Measurements from ENCODE around the gene BCAP31. TPM values are rescaled to one million over a fixed set of nuclear protein-coding genes. Genes with fewer than 3 reads are reported as not detected.
A peak's percentile ranks its signal among the peaks of the same experiment; 100 is the strongest.

BCAP31 gene
- polyA plus RNA-seq (2013): 153 TPM

DNA sequence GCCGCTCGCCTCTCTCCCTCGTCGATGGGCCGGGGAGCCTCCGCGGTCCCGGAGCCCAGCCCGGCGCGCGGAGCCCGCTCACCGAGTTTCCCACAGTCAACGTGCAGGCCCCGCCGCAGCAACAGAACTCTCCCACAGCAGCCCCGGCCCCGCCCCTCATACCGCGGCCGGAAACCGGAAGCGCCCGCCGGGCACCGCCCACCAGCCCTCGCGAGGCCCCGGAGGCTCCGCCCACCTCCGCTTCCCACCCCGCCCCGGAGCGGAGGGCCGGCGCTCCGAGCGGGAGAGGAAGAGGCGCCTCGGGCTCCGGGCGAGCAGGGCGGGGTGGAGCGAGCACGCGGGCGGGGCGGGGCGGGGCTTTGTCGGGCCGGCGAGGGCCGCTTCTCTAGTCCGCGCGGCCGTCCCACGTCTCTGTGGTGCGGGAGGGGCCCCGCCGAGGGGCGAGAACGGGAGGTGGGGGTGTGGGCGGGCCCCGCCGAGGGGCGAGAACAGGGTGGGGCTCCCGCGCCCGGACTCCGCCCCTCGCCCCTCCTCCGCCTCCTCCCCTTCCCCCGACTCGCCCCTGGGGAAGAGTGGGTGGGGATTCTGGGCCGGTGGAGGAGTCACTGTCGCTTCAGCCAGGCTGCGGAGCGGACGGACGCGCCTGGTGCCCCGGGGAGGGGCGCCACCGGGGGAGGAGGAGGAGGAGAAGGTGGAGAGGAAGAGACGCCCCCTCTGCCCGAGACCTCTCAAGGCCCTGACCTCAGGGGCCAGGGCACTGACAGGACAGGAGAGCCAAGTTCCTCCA lies at the start of gene BCAP31, which contains the start of gene ABCD1:
Gene BCAP31, minus strand, starts transcription at position 136 of the 787 bp plus-strand sequence. CDS start 1,143 bp downstream, outside the sequence.
Gene ABCD1, plus strand, starts transcription at position 605 of the 787 bp plus-strand sequence. CDS start 411 bp downstream, outside the sequence.
- peak within 1 kb of the TSS; percentile 50 to 83 for H3K27ac ChIP-seq (ENCODE audit: insufficient read depth in 1 of 2, low read depth in 1 of 2, low read length in 2 of 2, poor library complexity in 1 of 2, severe bottlenecking in 2 of 2)
- peak within 1 kb of the TSS; percentile 45 to 78 (median 66) for H3K4me3 ChIP-seq (ENCODE audit: control insufficient read depth in 1 of 7, extremely low read depth in 1 of 7, insufficient read depth in 4 of 7, low read depth in 2 of 7, low read length in 6 of 7)
- peaks cover 3 to 48% (median 43%) of the 10 kb centered on the region in 4 experiments for H3K4me1 ChIP-seq (ENCODE audit: control extremely low read depth in 1 of 4, control insufficient read depth in 4 of 4, insufficient read depth in 4 of 4, low read length in 3 of 4)
- ChIA-PET CTCF (no interaction called here), POLR2A (no interaction called here)
- H3K27me3 ChIP-seq (replicated peaks in 2 of 5; ENCODE audit: control insufficient read depth in 4 of 5, insufficient read depth in 5 of 5, low read length in 4 of 5): peaks cover 0 to 11% (median 0%) of the 10 kb centered on the region in 5 experiments
- peak; percentile 78 to 88 (median 88) for DNase-seq
- peaks cover 0 to 18% (median 8%) of the 10 kb centered on the region in 4 experiments for H3K36me3 ChIP-seq (ENCODE audit: control insufficient read depth in 4 of 4, insufficient read depth in 4 of 4, low read length in 3 of 4)
- WGBS (ENCODE audit: insufficient coverage): 23% methylated on average over 44 of the region's 88 CpGs
- peaks cover 0 to 8% (median 2%) of the 10 kb centered on the region in 5 experiments for H3K9me3 ChIP-seq (ENCODE audit: control extremely low read depth in 1 of 5, control insufficient read depth in 4 of 5, insufficient read depth in 2 of 5, low read depth in 1 of 5, low read length in 4 of 5)

DNA sequence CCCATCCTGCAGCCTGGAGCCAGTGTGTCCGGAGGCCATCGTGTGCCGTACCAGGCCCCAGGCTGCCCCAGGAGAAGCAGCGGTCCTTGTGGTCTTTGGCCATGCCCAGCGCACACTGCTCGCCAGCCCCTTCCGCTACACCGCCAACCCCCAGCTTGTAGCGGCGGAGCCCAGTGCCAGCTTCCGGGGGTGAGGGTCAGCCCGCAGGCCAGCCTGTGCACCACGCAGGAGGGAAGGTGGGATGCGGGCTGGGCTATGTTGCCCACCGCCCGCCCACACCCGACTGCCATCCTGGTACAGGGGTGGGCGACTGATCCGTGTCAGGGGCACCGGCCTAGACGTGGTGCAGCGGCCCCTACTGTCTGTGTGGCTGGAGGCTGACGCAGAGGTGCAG lies 49.0 kb upstream of the BCAP31 start:
- ChIA-PET CTCF (no interaction called here), POLR2A (no interaction called here)
- WGBS (ENCODE audit: insufficient coverage): 98% methylated on average over 17 of the region's 23 CpGs
- Histone ChIP-seq H3K27ac (ENCODE audit: insufficient read depth in 1 of 2, low read depth in 1 of 2, low read length in 2 of 2, poor library complexity in 1 of 2, severe bottlenecking in 2 of 2) (no peak overlapping the region), H3K4me3 (ENCODE audit: control insufficient read depth in 1 of 7, extremely low read depth in 1 of 7, insufficient read depth in 4 of 7, low read depth in 2 of 7, low read length in 6 of 7) (no peak overlapping the region), H3K36me3 (ENCODE audit: control insufficient read depth in 4 of 4, insufficient read depth in 4 of 4, low read length in 3 of 4) (no peaks in the 10 kb centered on the region), H3K4me1 (ENCODE audit: control extremely low read depth in 1 of 4, control insufficient read depth in 4 of 4, insufficient read depth in 4 of 4, low read length in 3 of 4) (peaks cover 0 to 6% (median 3%) of the 10 kb centered on the region in 4 experiments), H3K27me3 (replicated peaks in 2 of 5; ENCODE audit: control insufficient read depth in 4 of 5, insufficient read depth in 5 of 5, low read length in 4 of 5) (peaks cover 0 to 7% (median 0%) of the 10 kb centered on the region in 5 experiments), H3K9me3 (ENCODE audit: control extremely low read depth in 1 of 5, control insufficient read depth in 4 of 5, insufficient read depth in 2 of 5, low read depth in 1 of 5, low read length in 4 of 5) (no peaks in the 10 kb centered on the region)
- no peak for DNase-seq

DNA sequence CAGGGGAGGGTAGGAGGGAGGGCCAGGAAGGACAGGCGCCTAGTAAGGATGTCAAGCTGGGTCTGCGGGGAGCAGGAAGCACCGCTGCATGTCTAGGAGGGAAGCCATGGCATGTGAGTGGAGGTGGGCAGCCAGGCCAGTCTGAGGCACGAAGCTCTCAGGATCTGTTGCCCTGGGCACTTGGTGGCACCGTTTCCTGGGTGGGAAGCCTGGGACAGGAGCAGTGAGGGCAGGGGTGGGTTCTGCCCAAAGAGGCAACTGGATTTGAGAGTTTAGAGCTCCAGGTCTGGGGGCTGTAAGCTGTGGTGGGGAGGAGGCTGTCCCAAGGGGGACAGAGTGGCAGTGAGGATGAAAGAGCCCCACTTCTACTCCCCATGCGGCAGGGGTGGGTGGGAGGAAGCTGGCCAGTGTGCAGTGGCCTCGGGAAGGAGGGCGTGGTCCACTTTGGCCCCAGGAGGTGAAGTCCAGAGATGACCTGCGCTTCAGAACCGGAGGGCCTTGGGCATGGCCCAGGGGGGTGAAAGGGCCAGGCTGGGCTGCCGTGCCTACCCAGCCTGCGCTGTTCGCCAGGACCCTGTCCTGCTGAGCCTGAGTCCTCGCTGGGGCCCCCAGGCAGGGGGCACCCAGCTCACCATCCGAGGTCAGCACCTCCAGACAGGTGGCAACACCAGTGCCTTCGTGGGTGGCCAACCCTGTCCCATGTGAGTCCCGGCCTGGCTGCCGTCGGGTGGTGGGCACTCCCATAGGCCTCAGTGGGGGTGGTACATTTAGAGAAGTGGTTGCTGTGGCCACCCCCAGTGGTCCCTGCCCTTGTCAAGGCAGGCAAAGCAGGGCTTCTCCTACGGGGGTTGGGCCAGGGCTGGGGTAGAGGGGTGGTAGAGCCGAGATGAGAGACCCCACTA lies 48.4 kb upstream of the BCAP31 start:
- WGBS (ENCODE audit: insufficient coverage): 92% methylated on average over 19 of the region's 21 CpGs
- POLR2A ChIA-PET: no interaction called here

DNA sequence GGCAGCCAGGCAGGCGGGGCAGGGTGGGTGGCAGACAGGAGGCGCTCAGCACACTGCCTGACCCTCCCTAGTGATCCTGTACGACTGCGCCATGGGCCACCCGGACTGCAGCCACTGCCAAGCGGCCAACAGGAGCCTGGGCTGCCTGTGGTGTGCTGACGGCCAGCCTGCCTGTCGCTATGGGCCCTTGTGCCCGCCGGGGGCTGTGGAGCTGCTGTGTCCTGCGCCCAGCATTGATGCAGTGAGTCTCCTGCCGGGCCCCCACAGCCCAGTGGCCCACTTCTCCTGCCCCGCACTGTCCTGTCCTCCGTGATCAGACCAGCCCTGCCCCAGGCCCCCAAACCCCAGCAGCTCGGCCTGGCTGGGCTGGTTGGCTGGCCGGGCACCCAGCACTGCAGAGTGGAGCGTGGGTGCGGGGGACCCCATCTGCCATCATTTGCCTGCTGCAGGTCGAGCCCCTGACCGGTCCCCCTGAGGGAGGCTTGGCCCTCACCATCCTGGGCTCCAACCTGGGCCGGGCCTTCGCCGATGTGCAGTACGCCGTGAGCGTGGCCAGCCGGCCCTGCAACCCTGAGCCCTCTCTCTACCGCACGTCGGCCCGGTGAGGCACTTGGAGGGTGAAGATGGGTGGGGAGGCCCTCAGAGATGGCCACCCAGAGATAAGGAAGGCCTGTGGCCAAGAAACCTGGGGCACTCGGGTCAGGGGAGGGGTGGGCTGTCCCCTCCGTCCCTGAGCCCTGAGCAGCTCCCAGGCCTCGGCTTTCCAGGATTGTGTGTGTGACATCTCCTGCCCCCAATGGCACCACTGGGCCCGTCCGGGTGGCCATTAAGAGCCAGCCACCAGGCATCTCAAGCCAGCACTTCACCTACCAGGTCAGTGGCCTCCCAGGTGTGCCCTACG lies 47.5 kb upstream of the BCAP31 start:
- 93% methylated on average over 27 of the region's 37 CpGs for WGBS (ENCODE audit: insufficient coverage)
- POLR2A ChIA-PET: no interaction called here
- no peaks in the 10 kb centered on the region for H3K36me3 ChIP-seq (ENCODE audit: control insufficient read depth in 4 of 4, insufficient read depth in 4 of 4, low read length in 3 of 4)
- no peak overlapping the region for H3K27ac ChIP-seq (ENCODE audit: insufficient read depth in 1 of 2, low read depth in 1 of 2, low read length in 2 of 2, poor library complexity in 1 of 2, severe bottlenecking in 2 of 2)
- no peaks in the 10 kb centered on the region for H3K27me3 ChIP-seq (replicated peaks in 2 of 5; ENCODE audit: control insufficient read depth in 4 of 5, insufficient read depth in 5 of 5, low read length in 4 of 5)
- no peak for DNase-seq
- H3K4me3 ChIP-seq (ENCODE audit: control insufficient read depth in 1 of 7, extremely low read depth in 1 of 7, insufficient read depth in 4 of 7, low read depth in 2 of 7, low read length in 6 of 7): no peak overlapping the region
- peaks cover 0 to 12% (median 8%) of the 10 kb centered on the region in 4 experiments for H3K4me1 ChIP-seq (ENCODE audit: control extremely low read depth in 1 of 4, control insufficient read depth in 4 of 4, insufficient read depth in 4 of 4, low read length in 3 of 4)
- CTCF ChIA-PET: no interaction called here
- H3K9me3 ChIP-seq (ENCODE audit: control extremely low read depth in 1 of 5, control insufficient read depth in 4 of 5, insufficient read depth in 2 of 5, low read depth in 1 of 5, low read length in 4 of 5): no peaks in the 10 kb centered on the region

More for the DNA sequence above, 48.4 kb upstream of the BCAP31 start:
- Histone ChIP-seq H3K36me3 (ENCODE audit: control insufficient read depth in 4 of 4, insufficient read depth in 4 of 4, low read length in 3 of 4) (no peaks in the 10 kb centered on the region), H3K27ac (ENCODE audit: insufficient read depth in 1 of 2, low read depth in 1 of 2, low read length in 2 of 2, poor library complexity in 1 of 2, severe bottlenecking in 2 of 2) (no peak overlapping the region), H3K4me3 (ENCODE audit: control insufficient read depth in 1 of 7, extremely low read depth in 1 of 7, insufficient read depth in 4 of 7, low read depth in 2 of 7, low read length in 6 of 7) (no peak overlapping the region), H3K9me3 (ENCODE audit: control extremely low read depth in 1 of 5, control insufficient read depth in 4 of 5, insufficient read depth in 2 of 5, low read depth in 1 of 5, low read length in 4 of 5) (no peaks in the 10 kb centered on the region), H3K27me3 (replicated peaks in 2 of 5; ENCODE audit: control insufficient read depth in 4 of 5, insufficient read depth in 5 of 5, low read length in 4 of 5) (peaks cover 0 to 4% (median 0%) of the 10 kb centered on the region in 5 experiments), H3K4me1 (ENCODE audit: control extremely low read depth in 1 of 4, control insufficient read depth in 4 of 4, insufficient read depth in 4 of 4, low read length in 3 of 4) (peaks cover 0 to 9% (median 4%) of the 10 kb centered on the region in 4 experiments)
- DNase-seq: no peak
- CTCF ChIA-PET: no interaction called here

DNA sequence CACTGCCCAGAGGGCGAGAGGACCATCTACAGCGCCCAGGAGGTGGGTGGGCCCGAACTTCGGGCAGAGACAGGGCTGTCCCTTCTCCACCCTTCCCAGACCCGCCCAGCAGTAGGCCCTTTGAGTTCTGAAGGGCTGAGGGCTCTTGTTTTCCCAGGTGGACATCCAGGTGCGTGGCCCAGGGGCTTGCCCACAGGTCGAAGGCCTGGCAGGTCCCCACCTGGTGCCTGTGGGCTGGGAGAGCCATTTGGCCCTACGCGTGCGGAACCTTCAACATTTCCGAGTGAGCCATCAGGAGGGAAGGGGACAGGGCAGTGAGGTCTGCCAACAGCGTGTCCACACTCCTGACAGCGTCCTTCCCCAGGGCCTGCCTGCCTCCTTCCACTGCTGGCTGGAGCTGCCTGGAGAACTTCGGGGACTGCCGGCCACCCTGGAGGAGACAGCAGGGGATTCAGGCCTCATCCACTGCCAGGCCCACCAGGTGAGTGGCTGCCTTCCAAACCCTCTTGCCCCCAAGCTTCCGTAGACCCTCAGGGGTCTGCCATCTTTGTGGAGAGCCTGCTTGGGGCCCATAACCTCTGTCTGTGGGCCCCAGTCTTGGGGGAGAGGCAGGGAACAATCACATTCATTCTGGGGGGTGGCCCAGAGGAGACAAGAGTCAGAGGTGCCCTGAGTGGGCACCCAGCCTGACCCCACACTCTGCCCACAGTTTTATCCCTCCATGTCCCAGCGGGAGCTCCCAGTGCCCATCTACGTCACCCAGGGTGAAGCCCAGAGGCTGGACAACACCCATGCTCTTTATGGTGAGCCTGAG lies 46.6 kb upstream of the BCAP31 start:
- Histone ChIP-seq H3K27ac (ENCODE audit: insufficient read depth in 1 of 2, low read depth in 1 of 2, low read length in 2 of 2, poor library complexity in 1 of 2, severe bottlenecking in 2 of 2) (no peak overlapping the region), H3K27me3 (replicated peaks in 2 of 5; ENCODE audit: control insufficient read depth in 4 of 5, insufficient read depth in 5 of 5, low read length in 4 of 5) (no peaks in the 10 kb centered on the region), H3K4me3 (ENCODE audit: control insufficient read depth in 1 of 7, extremely low read depth in 1 of 7, insufficient read depth in 4 of 7, low read depth in 2 of 7, low read length in 6 of 7) (no peak overlapping the region), H3K9me3 (ENCODE audit: control extremely low read depth in 1 of 5, control insufficient read depth in 4 of 5, insufficient read depth in 2 of 5, low read depth in 1 of 5, low read length in 4 of 5) (no peaks in the 10 kb centered on the region), H3K36me3 (ENCODE audit: control insufficient read depth in 4 of 4, insufficient read depth in 4 of 4, low read length in 3 of 4) (no peaks in the 10 kb centered on the region), H3K4me1 (ENCODE audit: control extremely low read depth in 1 of 4, control insufficient read depth in 4 of 4, insufficient read depth in 4 of 4, low read length in 3 of 4) (peaks cover 0 to 21% (median 17%) of the 10 kb centered on the region in 4 experiments)
- DNase-seq: no peak
- 97% methylated on average over 18 of the region's 18 CpGs for WGBS (ENCODE audit: insufficient coverage)
- POLR2A ChIA-PET: no interaction called here
- CTCF ChIA-PET: no interaction called here

Measured in common myeloid progenitor, CD34-positive (primary cell).